HepG2 (cell line): ENCODE measurements around the gene MIF4GD. TPM values are rescaled to one million over a fixed set of nuclear protein-coding genes. Genes with fewer than 3 reads are reported as not detected.
A peak's percentile ranks its signal among the peaks of the same experiment; 100 is the strongest.

Source experiments
- ATAD3A ChIP-seq: sonication (generic); formaldehyde crosslinking; IDR thresholded peaks from 2 replicates; pipeline ENCODE4 v1.4.0; 2020; ENCODE audit warnings: missing genetic modification reagents
- BHLHE40 ChIP-seq: IDR thresholded peaks from 2 replicates; pipeline ENCODE4 v1.6.1; 2011; ENCODE audit warnings: low read length, improper control_type of control experiment
- CREB1 ChIP-seq, 2 experiments: fragments of 450-650 bp in 1 of 2; IDR thresholded peaks; 2 replicates each; pipeline ENCODE4 v1.6.1; 2016 to 2017; ENCODE audit warnings: control low read depth in 1 of 2, mild to moderate bottlenecking in 1 of 2, missing compliant biosample characterization in 1 of 2, missing genetic modification characterization in 1 of 2
- FOSL1 ChIP-seq: sonication (generic); formaldehyde crosslinking; IDR thresholded peaks from 2 replicates; pipeline ENCODE4 v1.9.0; 2021; ENCODE audit warnings: missing genetic modification reagents, borderline replicate concordance
- HNRNPLL ChIP-seq: fragments of 200-400 bp; formaldehyde crosslinking; IDR thresholded peaks from 2 replicates; pipeline ENCODE4 v1.6.1; 2017; ENCODE audit warnings: mild to moderate bottlenecking, low read depth, low read length; ENCODE audit not compliant: poor library complexity, severe bottlenecking
- SNRNP70 ChIP-seq: fragments of 200-400 bp; formaldehyde crosslinking; IDR thresholded peaks from 2 replicates; pipeline ENCODE4 v1.6.1; 2017; ENCODE audit warnings: mild to moderate bottlenecking, low read depth, low read length, moderate library complexity
- TOPORS ChIP-seq: sonication (generic); formaldehyde crosslinking; IDR thresholded peaks from 2 replicates; pipeline ENCODE4 v1.8.0; 2023; ENCODE audit warnings: mild to moderate bottlenecking, missing genetic modification reagents
- ZNF367 ChIP-seq: sonication (generic); formaldehyde crosslinking; IDR thresholded peaks from 2 replicates; pipeline ENCODE4 v1.4.0; 2020; ENCODE audit warnings: missing genetic modification reagents, borderline replicate concordance
- ZNF567 ChIP-seq: sonication (generic); formaldehyde crosslinking; IDR thresholded peaks from 2 replicates; pipeline ENCODE4 v1.8.1; 2023; ENCODE audit warnings: mild to moderate bottlenecking, missing genetic modification reagents, borderline replicate concordance
- ZNF619 ChIP-seq: sonication (generic); formaldehyde crosslinking; IDR thresholded peaks from 2 replicates; pipeline ENCODE4 v1.4.0; 2020; ENCODE audit warnings: mild to moderate bottlenecking, missing genetic modification reagents
- ZNF670 ChIP-seq: sonication (generic); formaldehyde crosslinking; IDR thresholded peaks from 2 replicates; pipeline ENCODE4 v1.8.0; 2022; ENCODE audit warnings: mild to moderate bottlenecking, missing genetic modification reagents, borderline replicate concordance
- ZNF749 ChIP-seq: sonication (generic); formaldehyde crosslinking; IDR thresholded peaks from 2 replicates; pipeline ENCODE4 v1.8.0; 2022; ENCODE audit warnings: mild to moderate bottlenecking, missing genetic modification reagents, moderate library complexity, borderline replicate concordance
- polyA plus RNA-seq, 8 experiments: library from polyadenylated mRNA; depleted of rRNA in 3 of 8; stranded (reverse) in 7 of 8; unstranded in 1 of 8; fragments of >200 nt; fragmentation: Illumina TruSeq in 4 of 8; extraction: Trizol in 4 of 8; gene quantifications; 2 replicates each; pipeline versions ENCODE4 v1.2.1 to v1.2.3, GENCODE V29; 2011 to 2016; ENCODE audit warnings: low read depth in 4 of 8, missing spikeins in 1 of 8, mixed read lengths in 1 of 8; ENCODE audit not compliant: insufficient read depth in 1 of 8
- total RNA-seq, 5 experiments: library from RNA; depleted of rRNA; stranded (reverse); fragments of >200 nt; fragmentation: Illumina TruSeq; extraction: Trizol; gene quantifications; 2 replicates each; pipeline ENCODE4 v1.2.3, GENCODE V29; 2016; ENCODE audit warnings: low read depth in 1 of 5
- TF ChIP-seq, protein P1 (sequence below): sonication (generic); formaldehyde crosslinking; IDR thresholded peaks from 2 replicates; pipeline ENCODE4 v1.4.0; 2020; ENCODE audit warnings: missing genetic modification reagents, borderline replicate concordance
- TF ChIP-seq, protein P2 (sequence below): sonication (generic); formaldehyde crosslinking; IDR thresholded peaks from 2 replicates; pipeline ENCODE4 v1.5.0; 2020; ENCODE audit warnings: mild to moderate bottlenecking, missing genetic modification reagents, borderline replicate concordance
- TF ChIP-seq, protein P3 (sequence below): sonication (generic); formaldehyde crosslinking; IDR thresholded peaks from 2 replicates; pipeline ENCODE4 v1.8.1; 2022; ENCODE audit warnings: low read depth, mild to moderate bottlenecking, missing genetic modification reagents
- TF ChIP-seq, protein P4 (sequence below): sonication (generic); formaldehyde crosslinking; IDR thresholded peaks from 2 replicates; pipeline ENCODE4 v1.5.1; 2020; ENCODE audit warnings: mild to moderate bottlenecking, missing genetic modification reagents, borderline replicate concordance

Gene MIF4GD
- total and polyA plus RNA-seq, 2 of the 13 experiments (the other 11 are each of a cell fraction or from before 2014, with no cell fraction given) = 14.0 to 28.0 TPM

DNA sequence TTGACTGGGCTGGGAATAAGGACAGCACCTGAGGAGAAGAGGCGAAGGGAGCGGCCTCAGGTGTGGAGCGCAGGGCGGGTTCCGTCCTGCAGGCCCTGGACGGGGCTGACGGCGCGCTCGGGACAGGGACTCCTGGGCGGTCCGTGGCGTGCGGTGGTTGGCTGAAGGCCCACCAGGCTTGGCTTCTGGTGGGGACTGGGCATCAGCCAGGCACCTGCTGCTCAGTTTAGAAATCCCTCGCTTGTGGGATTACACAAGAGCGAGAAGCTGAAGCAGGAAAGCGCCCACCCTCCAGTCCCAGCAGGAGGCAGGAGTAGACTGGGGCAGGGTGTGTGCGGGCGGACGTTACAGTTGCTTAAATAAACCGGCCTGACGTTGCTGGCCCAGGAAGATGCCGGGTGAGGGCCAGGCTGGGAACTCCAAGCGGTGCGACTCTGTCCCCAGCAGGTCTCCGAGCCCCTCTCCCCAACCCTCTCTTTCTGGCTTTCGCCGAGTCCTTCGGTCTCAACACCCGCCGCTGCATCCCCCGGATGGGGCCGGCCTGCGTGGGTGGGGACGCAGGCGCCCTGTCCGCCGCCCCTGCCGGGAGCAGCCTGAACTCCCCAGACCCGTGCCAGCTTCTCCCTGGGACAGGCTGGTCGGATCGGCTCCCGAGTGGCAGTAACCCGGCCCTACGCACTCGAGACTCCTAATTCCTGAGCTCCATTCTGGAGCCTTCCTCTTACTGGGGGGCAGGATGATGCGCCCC, 639 bp downstream of the MIF4GD start (continued):
- TF ChIP-seq ZNF367 (CRISPR knock-in tag) (peak; percentile 65; the same call in 1 of the 2 replicates), ZNF749 (CRISPR knock-in tag) (no peak), FOSL1 (CRISPR knock-in tag) (no peak), TOPORS (no peak), CREB1 (IDR thresholded peaks at IDR 0.05) (no peak), CREB1 (CRISPR knock-in tag; IDR thresholded peaks at IDR 0.05) (no peak; the same call in 1 of the 2 replicates), SNRNP70 (no peak), HNRNPLL (peak; percentile 71), ATAD3A (CRISPR knock-in tag) (no peak), ZNF619 (CRISPR knock-in tag) (peak; percentile 90; the same call in 1 of the 2 replicates), BHLHE40 (peak; percentile 4; the same call in 1 of the 2 replicates), ZNF567 (CRISPR knock-in tag) (0 out of 2 replicates have a peak, but pooled peaks have one; percentile 39), ZNF670 (CRISPR knock-in tag) (0 out of 2 replicates have a peak, but pooled peaks have one; percentile 44)
- TF ChIP-seq, protein P1, sequence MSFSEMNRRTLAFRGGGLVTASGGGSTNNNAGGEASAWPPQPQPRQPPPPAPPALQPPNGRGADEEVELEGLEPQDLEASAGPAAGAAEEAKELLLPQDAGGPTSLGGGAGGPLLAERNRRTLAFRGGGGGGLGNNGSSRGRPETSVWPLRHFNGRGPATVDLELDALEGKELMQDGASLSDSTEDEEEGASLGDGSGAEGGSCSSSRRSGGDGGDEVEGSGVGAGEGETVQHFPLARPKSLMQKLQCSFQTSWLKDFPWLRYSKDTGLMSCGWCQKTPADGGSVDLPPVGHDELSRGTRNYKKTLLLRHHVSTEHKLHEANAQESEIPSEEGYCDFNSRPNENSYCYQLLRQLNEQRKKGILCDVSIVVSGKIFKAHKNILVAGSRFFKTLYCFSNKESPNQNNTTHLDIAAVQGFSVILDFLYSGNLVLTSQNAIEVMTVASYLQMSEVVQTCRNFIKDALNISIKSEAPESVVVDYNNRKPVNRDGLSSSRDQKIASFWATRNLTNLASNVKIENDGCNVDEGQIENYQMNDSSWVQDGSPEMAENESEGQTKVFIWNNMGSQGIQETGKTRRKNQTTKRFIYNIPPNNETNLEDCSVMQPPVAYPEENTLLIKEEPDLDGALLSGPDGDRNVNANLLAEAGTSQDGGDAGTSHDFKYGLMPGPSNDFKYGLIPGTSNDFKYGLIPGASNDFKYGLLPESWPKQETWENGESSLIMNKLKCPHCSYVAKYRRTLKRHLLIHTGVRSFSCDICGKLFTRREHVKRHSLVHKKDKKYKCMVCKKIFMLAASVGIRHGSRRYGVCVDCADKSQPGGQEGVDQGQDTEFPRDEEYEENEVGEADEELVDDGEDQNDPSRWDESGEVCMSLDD (CRISPR knock-in tag) = no peak
- TF ChIP-seq, protein P2, sequence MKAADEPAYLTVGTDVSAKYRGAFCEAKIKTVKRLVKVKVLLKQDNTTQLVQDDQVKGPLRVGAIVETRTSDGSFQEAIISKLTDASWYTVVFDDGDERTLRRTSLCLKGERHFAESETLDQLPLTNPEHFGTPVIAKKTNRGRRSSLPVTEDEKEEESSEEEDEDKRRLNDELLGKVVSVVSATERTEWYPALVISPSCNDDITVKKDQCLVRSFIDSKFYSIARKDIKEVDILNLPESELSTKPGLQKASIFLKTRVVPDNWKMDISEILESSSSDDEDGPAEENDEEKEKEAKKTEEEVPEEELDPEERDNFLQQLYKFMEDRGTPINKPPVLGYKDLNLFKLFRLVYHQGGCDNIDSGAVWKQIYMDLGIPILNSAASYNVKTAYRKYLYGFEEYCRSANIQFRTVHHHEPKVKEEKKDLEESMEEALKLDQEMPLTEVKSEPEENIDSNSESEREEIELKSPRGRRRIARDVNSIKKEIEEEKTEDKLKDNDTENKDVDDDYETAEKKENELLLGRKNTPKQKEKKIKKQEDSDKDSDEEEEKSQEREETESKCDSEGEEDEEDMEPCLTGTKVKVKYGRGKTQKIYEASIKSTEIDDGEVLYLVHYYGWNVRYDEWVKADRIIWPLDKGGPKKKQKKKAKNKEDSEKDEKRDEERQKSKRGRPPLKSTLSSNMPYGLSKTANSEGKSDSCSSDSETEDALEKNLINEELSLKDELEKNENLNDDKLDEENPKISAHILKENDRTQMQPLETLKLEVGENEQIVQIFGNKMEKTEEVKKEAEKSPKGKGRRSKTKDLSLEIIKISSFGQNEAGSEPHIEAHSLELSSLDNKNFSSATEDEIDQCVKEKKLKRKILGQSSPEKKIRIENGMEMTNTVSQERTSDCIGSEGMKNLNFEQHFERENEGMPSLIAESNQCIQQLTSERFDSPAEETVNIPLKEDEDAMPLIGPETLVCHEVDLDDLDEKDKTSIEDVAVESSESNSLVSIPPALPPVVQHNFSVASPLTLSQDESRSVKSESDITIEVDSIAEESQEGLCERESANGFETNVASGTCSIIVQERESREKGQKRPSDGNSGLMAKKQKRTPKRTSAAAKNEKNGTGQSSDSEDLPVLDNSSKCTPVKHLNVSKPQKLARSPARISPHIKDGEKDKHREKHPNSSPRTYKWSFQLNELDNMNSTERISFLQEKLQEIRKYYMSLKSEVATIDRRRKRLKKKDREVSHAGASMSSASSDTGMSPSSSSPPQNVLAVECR = peak; percentile 84
- TF ChIP-seq, protein P3, sequence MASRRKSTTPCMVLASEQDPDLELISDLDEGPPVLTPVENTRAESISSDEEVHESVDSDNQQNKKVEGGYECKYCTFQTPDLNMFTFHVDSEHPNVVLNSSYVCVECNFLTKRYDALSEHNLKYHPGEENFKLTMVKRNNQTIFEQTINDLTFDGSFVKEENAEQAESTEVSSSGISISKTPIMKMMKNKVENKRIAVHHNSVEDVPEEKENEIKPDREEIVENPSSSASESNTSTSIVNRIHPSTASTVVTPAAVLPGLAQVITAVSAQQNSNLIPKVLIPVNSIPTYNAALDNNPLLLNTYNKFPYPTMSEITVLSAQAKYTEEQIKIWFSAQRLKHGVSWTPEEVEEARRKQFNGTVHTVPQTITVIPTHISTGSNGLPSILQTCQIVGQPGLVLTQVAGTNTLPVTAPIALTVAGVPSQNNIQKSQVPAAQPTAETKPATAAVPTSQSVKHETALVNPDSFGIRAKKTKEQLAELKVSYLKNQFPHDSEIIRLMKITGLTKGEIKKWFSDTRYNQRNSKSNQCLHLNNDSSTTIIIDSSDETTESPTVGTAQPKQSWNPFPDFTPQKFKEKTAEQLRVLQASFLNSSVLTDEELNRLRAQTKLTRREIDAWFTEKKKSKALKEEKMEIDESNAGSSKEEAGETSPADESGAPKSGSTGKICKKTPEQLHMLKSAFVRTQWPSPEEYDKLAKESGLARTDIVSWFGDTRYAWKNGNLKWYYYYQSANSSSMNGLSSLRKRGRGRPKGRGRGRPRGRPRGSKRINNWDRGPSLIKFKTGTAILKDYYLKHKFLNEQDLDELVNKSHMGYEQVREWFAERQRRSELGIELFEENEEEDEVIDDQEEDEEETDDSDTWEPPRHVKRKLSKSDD (CRISPR knock-in tag) = no peak
- TF ChIP-seq, protein P4, sequence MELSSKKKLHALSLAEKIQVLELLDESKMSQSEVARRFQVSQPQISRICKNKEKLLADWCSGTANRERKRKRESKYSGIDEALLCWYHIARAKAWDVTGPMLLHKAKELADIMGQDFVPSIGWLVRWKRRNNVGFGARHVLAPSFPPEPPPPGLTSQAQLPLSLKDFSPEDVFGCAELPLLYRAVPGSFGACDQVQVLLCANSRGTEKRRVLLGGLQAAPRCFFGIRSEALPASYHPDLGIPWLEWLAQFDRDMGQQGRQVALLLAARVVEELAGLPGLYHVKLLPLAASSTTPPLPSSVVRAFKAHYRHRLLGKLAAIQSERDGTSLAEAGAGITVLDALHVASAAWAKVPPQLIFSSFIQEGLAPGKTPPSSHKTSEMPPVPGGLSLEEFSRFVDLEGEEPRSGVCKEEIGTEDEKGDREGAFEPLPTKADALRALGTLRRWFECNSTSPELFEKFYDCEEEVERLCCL (CRISPR knock-in tag) = 0 out of 2 replicates have a peak, but pooled peaks have one; percentile 27
